SJSA1 (cell line): ENCODE results near the gene RABL2A. TPM values are rescaled to one million over a fixed set of nuclear protein-coding genes. Genes with fewer than 3 reads are reported as not detected.
"Not testable (repeated sequence)": the region's sequence is repeated elsewhere in the genome, so short reads cannot be mapped to it uniquely, and the experiment has no call there.

Experiments
- DNase-seq, 2 experiments: peaks; one replicate each; pipeline ENCODE4 v3.0.0-alpha.2; 2015 to 2020; ENCODE audit warnings: low spot score in 2 of 2, low read depth in 1 of 2
- H3K27ac ChIP-seq: fragments of 250-450 bp; sonication (Bioruptor Pico); 2 replicates; pipeline ENCODE4 v1.5.1; 2020; ENCODE audit warnings: mild to moderate bottlenecking, moderate library complexity
- H3K27me3 ChIP-seq: fragments of 250-450 bp; sonication (Bioruptor Pico); replicated peaks from 2 replicates; pipeline ENCODE4 v1.5.1; 2020; ENCODE audit warnings: mild to moderate bottlenecking, moderate library complexity
- H3K36me3 ChIP-seq: fragments of 250-450 bp; sonication (Bioruptor Pico); 2 replicates; pipeline ENCODE4 v1.5.1; 2020; ENCODE audit warnings: mild to moderate bottlenecking
- H3K4me1 ChIP-seq: fragments of 250-450 bp; sonication (Bioruptor Pico); replicated peaks from 2 replicates; pipeline ENCODE4 v1.6.1; 2021; ENCODE audit warnings: mild to moderate bottlenecking
- H3K4me3 ChIP-seq: fragments of 250-450 bp; sonication (Bioruptor Pico); 2 replicates; pipeline ENCODE4 v1.5.1; 2020; ENCODE audit warnings: mild to moderate bottlenecking
- H3K9me3 ChIP-seq: fragments of 250-450 bp; sonication (Bioruptor Pico); replicated peaks from 2 replicates; pipeline ENCODE4 v1.5.1; 2020; ENCODE audit warnings: mild to moderate bottlenecking
- total RNA-seq: library from RNA; depleted of rRNA; stranded (reverse); fragments of >200 nt; shearing (Covaris generic); gene quantifications from 2 replicates; pipeline ENCODE4 v1.2.3, GENCODE V29; 2014

Gene RABL2A
- total RNA-seq, 1 experiment from 2014 or later: 2.3 TPM

DNA sequence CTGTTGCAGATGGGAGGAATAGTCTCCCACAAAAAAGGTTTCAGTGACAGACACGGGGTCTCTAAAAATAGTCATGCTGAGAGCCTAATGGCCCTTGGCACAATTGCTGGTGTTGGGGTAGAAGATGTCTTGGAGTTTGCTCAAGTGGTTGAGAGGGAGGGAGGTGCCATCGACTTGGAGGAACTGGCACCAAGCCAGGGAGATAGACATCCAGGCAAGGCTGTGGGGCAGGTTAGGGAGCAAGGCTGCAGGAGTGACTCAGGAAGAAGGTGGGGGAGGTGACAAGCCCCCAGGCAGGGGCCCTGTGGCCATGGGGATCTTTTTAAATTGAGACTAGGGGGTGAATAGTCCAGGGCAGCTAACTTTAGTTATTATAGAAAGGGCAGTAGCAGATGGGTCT lies 27.9 kb upstream of the RABL2A start:
- H3K27ac ChIP-seq, H3K4me1 ChIP-seq, H3K27me3 ChIP-seq, H3K36me3 ChIP-seq, DNase-seq, H3K4me3 ChIP-seq, H3K9me3 ChIP-seq: not testable (repeated sequence)

DNA sequence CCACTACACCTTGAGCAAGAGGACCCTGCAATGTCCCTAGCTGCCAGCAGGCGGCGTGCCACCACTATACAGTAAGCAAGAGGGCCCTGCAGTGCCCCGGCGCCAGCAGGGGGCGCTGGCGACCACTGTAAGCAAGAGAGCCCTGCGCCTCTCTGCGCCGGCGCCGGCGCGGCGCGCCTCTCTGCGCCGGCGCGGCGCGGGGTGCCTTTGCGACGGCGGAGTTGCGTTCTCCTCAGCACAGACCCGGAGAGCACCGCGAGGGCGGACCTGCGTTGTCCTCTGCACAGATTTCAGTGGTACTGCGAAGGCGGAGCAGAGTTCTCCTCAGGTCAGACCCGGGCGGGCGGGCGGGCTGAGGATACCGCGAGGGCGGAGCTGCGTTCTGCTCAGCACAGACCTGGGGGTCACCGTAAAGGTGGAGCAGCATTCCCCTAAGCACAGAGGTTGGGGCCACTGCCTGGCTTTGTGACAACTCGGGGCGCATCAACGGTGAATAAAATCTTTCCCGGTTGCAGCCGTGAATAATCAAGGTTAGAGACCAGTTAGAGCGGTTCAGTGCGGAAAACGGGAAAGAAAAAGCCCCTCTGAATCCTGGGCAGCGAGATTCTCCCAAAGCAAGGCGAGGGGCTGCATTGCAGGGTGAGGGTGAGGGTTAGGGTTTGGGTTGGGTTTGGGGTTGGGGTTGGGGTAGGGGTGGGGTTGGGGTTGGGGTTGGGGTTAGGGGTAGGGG lies 24.9 kb upstream of the RABL2A start:
- H3K27me3 ChIP-seq: not testable (repeated sequence)

DNA sequence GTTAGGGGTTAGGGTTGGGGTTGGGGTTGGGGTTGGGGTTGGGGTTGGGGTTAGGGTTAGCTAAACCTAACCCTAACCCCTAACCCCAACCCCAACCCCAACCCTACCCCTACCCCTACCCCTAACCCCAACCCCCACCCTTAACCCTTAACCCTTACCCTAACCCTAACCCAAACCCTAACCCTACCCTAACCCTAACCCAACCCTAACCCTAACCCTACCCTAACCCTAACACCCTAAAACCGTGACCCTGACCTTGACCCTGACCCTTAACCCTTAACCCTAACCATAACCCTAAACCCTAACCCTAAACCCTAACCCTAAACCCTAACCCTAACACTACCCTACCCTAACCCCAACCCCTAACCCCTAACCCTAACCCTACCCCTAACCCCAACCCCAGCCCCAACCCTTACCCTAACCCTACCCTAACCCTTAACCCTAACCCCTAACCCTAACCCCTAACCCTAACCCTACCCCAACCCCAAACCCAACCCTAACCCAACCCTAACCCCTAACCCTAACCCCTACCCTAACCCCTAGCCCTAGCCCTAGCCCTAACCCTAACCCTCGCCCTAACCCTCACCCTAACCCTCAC lies 24.1 kb upstream of the RABL2A start:
- H3K27ac ChIP-seq: no peak overlapping the region
- peak overlapping the region; percentile 42 for H3K4me3 ChIP-seq
- no peaks in the 10 kb centered on the region for H3K36me3 ChIP-seq
- no peak for DNase-seq
- H3K4me1 ChIP-seq: no peaks in the 10 kb centered on the region
- H3K27me3 ChIP-seq: no peaks in the 10 kb centered on the region
- no peaks in the 10 kb centered on the region for H3K9me3 ChIP-seq

More for the DNA sequence above, 24.9 kb upstream of the RABL2A start:
- H3K27ac ChIP-seq, H3K36me3 ChIP-seq, H3K9me3 ChIP-seq, DNase-seq, H3K4me3 ChIP-seq, H3K4me1 ChIP-seq: not testable (repeated sequence)

GRCh38 chr2:113603467-113604084 lies 23.5 kb upstream of the RABL2A start:
- not testable (repeated sequence) for H3K27ac ChIP-seq, H3K27me3 ChIP-seq, H3K36me3 ChIP-seq, H3K9me3 ChIP-seq, H3K4me1 ChIP-seq
- DNase-seq: peak; percentile 79 to 91
- H3K4me3 ChIP-seq: peak overlapping the region; percentile 42

DNA sequence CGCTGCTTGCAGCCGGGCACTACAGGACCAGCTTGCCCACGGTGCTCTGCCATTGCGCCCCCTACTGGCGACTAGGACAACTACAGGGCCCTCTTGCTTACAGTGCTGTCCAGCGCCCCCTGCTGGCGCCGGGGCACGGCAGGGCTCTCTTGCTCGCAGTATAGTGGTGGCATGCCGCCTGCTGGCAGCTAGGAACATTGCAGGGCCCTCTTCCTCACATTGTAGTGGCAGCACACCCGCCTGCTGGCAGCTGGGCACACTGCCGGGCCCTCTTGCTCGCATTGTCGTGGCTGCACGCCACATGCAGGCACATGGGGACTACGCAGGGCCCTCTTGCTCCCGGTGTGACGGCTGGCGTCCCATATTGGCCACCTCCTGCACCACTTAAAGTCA lies 23.0 kb upstream of the RABL2A start:
- DNase-seq: peak; percentile 84 to 87
- H3K36me3 ChIP-seq, H3K27ac ChIP-seq, H3K27me3 ChIP-seq, H3K9me3 ChIP-seq, H3K4me1 ChIP-seq: not testable (repeated sequence)
- peak overlapping the region; percentile 42 for H3K4me3 ChIP-seq

GRCh38 chr2:113604661-113605060 lies 22.4 kb upstream of the RABL2A start:
- not testable (repeated sequence) for H3K4me1 ChIP-seq, H3K36me3 ChIP-seq, H3K27ac ChIP-seq, H3K4me3 ChIP-seq, H3K27me3 ChIP-seq, H3K9me3 ChIP-seq, DNase-seq

DNA sequence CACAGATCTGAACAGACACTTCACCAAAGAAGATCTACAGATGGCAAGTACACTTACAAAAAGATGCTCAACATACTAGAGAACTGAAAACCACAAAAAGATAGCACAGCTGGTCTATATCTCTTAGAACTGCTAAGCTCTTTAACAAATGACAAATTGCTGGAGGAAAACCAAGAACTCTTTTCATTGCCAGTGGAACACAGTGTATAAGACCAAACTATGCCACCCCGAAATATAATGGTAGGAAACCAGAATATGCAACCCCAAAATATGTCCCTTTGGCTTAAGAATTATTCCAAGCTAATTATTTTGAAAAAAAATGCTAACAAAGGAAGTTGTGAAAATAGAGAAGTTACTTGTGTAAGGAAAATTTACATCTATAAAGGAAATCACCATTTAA lies 21.0 kb upstream of the RABL2A start:
- not testable (repeated sequence) for H3K9me3 ChIP-seq, H3K4me3 ChIP-seq, H3K27me3 ChIP-seq, H3K4me1 ChIP-seq, DNase-seq, H3K36me3 ChIP-seq, H3K27ac ChIP-seq

GRCh38 chr2:113609822-113610221 lies 17.2 kb upstream of the RABL2A start:
- H3K4me3 ChIP-seq, DNase-seq, H3K27me3 ChIP-seq, H3K36me3 ChIP-seq, H3K4me1 ChIP-seq, H3K27ac ChIP-seq, H3K9me3 ChIP-seq: not testable (repeated sequence)

DNA sequence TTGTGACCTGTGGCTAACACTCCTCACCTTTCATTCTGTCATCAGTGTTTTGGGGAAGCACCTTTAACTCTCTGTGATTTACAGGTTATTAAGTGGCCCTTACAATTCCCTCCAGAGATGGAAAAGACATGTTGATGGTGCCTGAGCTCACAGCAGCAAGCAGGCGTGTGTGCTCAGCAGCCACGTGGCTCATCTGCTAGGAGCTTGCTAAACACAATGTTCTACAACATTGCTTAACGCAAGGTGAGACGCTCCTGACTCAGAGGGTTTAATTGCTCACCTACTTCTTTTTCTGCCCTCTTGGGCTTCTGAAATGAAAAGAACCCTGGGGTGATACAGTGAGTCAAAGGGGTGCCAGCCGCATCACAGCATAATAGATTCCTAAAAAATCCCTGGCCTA lies 6.1 kb upstream of the RABL2A start:
- not testable (repeated sequence) for H3K4me3 ChIP-seq, H3K27me3 ChIP-seq, H3K9me3 ChIP-seq, DNase-seq, H3K4me1 ChIP-seq, H3K27ac ChIP-seq, H3K36me3 ChIP-seq

DNA sequence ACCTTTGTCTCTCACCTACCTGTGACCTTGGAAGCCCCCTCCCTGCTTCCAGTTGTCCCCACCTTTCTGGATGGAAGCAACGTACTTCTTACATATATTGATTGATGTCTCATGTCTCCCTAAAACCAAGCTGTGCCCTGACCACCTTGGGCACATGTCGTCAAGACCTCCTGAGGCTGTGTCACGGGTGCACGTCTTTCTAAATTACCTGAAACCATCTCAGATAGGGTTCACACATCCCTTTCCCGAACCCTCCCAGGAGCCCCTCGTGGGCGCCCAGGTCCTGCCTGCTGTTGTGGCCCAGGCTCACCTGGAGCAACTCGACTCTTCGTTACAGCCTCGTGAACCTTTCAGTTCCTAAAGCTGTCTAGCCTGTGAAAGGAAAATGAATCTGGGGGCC lies 1.2 kb upstream of the RABL2A start:
- H3K36me3 ChIP-seq, H3K4me3 ChIP-seq, H3K27me3 ChIP-seq, H3K27ac ChIP-seq, H3K9me3 ChIP-seq, H3K4me1 ChIP-seq, DNase-seq: not testable (repeated sequence)

- H3K36me3 ChIP-seq, H3K27ac ChIP-seq, H3K4me3 ChIP-seq, DNase-seq, H3K27me3 ChIP-seq, H3K9me3 ChIP-seq, H3K4me1 ChIP-seq: not testable (repeated sequence)
These were observed 5.8 kb downstream of the RABL2A start for GRCh38 chr2:113632849-113633345.

DNA sequence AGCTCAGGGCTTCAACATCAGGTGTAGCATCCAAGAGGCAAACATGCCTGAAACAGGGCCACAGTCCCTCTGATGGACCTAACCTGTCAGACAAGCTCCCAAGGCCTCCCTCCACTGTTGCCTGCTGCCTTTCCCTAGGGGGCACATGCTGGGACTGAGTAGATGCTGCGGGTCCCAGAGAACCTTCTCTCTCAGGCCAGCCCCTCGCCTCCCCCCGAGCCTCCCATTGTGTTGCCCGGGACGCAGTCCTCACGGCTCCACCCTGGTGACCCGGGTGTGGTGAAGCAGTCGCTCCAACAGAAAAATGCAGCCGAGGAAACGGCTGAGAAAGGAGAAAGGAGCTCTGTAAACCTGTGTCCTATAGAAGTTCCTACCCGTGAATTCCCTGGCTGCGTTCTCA lies 8.3 kb downstream of the RABL2A start:
- H3K27me3 ChIP-seq, DNase-seq, H3K4me3 ChIP-seq, H3K27ac ChIP-seq, H3K36me3 ChIP-seq, H3K9me3 ChIP-seq, H3K4me1 ChIP-seq: not testable (repeated sequence)

- not testable (repeated sequence) for H3K4me3 ChIP-seq, H3K36me3 ChIP-seq, H3K27me3 ChIP-seq, DNase-seq, H3K9me3 ChIP-seq, H3K4me1 ChIP-seq, H3K27ac ChIP-seq
These were observed 9.2 kb downstream of the RABL2A start for GRCh38 chr2:113636226-113636625.

GRCh38 chr2:113638084-113638483 lies 11.0 kb downstream of the RABL2A start:
- H3K27me3 ChIP-seq, H3K36me3 ChIP-seq, H3K27ac ChIP-seq, H3K4me1 ChIP-seq, H3K9me3 ChIP-seq, H3K4me3 ChIP-seq, DNase-seq: not testable (repeated sequence)
